Endothelial cell (in vitro differentiated cells): Measurements from ENCODE around the gene CYP1A2. TPM values are rescaled to one million over a fixed set of nuclear protein-coding genes. Genes with fewer than 3 reads are reported as not detected.

ENCODE experiments used
- DNase-seq: peaks from one replicate; pipeline ENCODE4 v3.0.0; 2021; ENCODE audit warnings: low spot score
- H3K27ac Mint-ChIP-seq: one replicate; pipeline ENCODE4 v1.8.0; 2021; ENCODE audit warnings: mixed read lengths, inconsistent platforms; ENCODE audit not compliant: unreplicated experiment
- H3K27me3 Mint-ChIP-seq: one replicate; pipeline ENCODE4 v1.8.0; 2021; ENCODE audit warnings: mild to moderate bottlenecking, moderate library complexity, mixed read lengths, inconsistent platforms; ENCODE audit not compliant: unreplicated experiment
- H3K36me3 Mint-ChIP-seq: one replicate; pipeline ENCODE4 v1.8.0; 2021; ENCODE audit warnings: mild to moderate bottlenecking, low read depth, mixed read lengths, inconsistent platforms; ENCODE audit not compliant: unreplicated experiment
- H3K4me1 Mint-ChIP-seq: one replicate; pipeline ENCODE4 v1.8.0; 2021; ENCODE audit warnings: mild to moderate bottlenecking, mixed read lengths, inconsistent platforms; ENCODE audit not compliant: unreplicated experiment
- H3K4me3 Mint-ChIP-seq: one replicate; pipeline ENCODE4 v1.8.0; 2021; ENCODE audit warnings: mild to moderate bottlenecking, mixed read lengths, inconsistent platforms; ENCODE audit not compliant: unreplicated experiment
- H3K9me3 Mint-ChIP-seq: one replicate; pipeline ENCODE4 v1.8.0; 2021; ENCODE audit warnings: mixed read lengths, inconsistent platforms; ENCODE audit not compliant: unreplicated experiment
- CTCF ChIP-seq: fragments of 200-600 bp; sonication (generic); IDR thresholded peaks from one replicate; pipeline ENCODE4 v1.5.0; 2021; ENCODE audit warnings: antibody characterized with exemption; ENCODE audit not compliant: unreplicated experiment
- total RNA-seq: library from RNA; stranded (reverse); fragmentation: NEBNext Ultra II Directional; extraction: Animal tissue kit (Norgen Biotek cat#: 25700); gene quantifications from one replicate; pipeline ENCODE4 v1.2.1, GENCODE V29; 2021; ENCODE audit not compliant: unreplicated experiment

Gene CYP1A2
- total RNA-seq, 1 donor from 2014 or later: not detected

GRCh38 chr15:74795966-74796625 is 47.5 kb downstream of the CYP1A2 start:
- H3K27me3 Mint-ChIP-seq: peaks cover 4% of the 10 kb centered on the region
- peaks cover 7% of the 10 kb centered on the region for H3K4me1 Mint-ChIP-seq
- peak overlapping the region; percentile 6 for H3K4me3 Mint-ChIP-seq
- peaks cover 7% of the 10 kb centered on the region for H3K36me3 Mint-ChIP-seq
- H3K9me3 Mint-ChIP-seq: no peaks in the 10 kb centered on the region
- H3K27ac Mint-ChIP-seq: no peak overlapping the region
- DNase-seq: no peak
- no peak for TF ChIP-seq CTCF

GRCh38 chr15:74798388-74799254 is 50.0 kb downstream of the CYP1A2 start:
- Mint-ChIP-seq H3K9me3 (no peaks in the 10 kb centered on the region), H3K4me1 (peaks cover 5% of the 10 kb centered on the region), H3K36me3 (peaks cover 9% of the 10 kb centered on the region), H3K4me3 (no peak overlapping the region), H3K27me3 (peaks cover 6% of the 10 kb centered on the region), H3K27ac (no peak overlapping the region)
- TF ChIP-seq CTCF: no peak
- DNase-seq: no peak

GRCh38 chr15:74799255-74799855 is 50.7 kb downstream of the CYP1A2 start:
- peaks cover 16% of the 10 kb centered on the region for H3K36me3 Mint-ChIP-seq
- H3K4me1 Mint-ChIP-seq: peaks cover 5% of the 10 kb centered on the region
- no peak overlapping the region for H3K4me3 Mint-ChIP-seq
- no peaks in the 10 kb centered on the region for H3K9me3 Mint-ChIP-seq
- TF ChIP-seq CTCF: no peak
- H3K27ac Mint-ChIP-seq: no peak overlapping the region
- peaks cover 6% of the 10 kb centered on the region for H3K27me3 Mint-ChIP-seq
- no peak for DNase-seq

- no peak overlapping the region for H3K4me3 Mint-ChIP-seq
- peak; percentile 91 for TF ChIP-seq CTCF
- H3K27ac Mint-ChIP-seq: no peak overlapping the region
- H3K36me3 Mint-ChIP-seq: peaks cover 19% of the 10 kb centered on the region
- peaks cover 3% of the 10 kb centered on the region for H3K4me1 Mint-ChIP-seq
- H3K27me3 Mint-ChIP-seq: peaks cover 9% of the 10 kb centered on the region
- DNase-seq: peak; percentile 75
- no peaks in the 10 kb centered on the region for H3K9me3 Mint-ChIP-seq
Measured at GRCh38 chr15:74799856-74800558, 51.4 kb downstream of the CYP1A2 start.
